Subcutaneous abdominal adipose tissue (tissue), 5 donors: ENCODE data around the gene NEMP2.

ENCODE experiments used
- H3K27ac ChIP-seq: one replicate; pipeline ENCODE4 v1.7.0; 2013; ENCODE audit warnings: low read depth, mild to moderate bottlenecking, inconsistent platforms, low read length, moderate library complexity
- H3K27me3 ChIP-seq, 5 donors: one replicate each; pipeline ENCODE4 v1.7.0; 2013; ENCODE audit warnings: low read length in 5 of 5, inconsistent platforms in 1 of 5; ENCODE audit not compliant: control insufficient read depth in 5 of 5, insufficient read depth in 4 of 5
- H3K36me3 ChIP-seq, 5 donors: one replicate each; pipeline ENCODE4 v1.7.0; 2013; ENCODE audit warnings: low read length in 5 of 5; ENCODE audit not compliant: control insufficient read depth in 5 of 5, insufficient read depth in 5 of 5
- H3K4me1 ChIP-seq, 5 donors: one replicate each; pipeline ENCODE4 v1.7.0; 2013; ENCODE audit warnings: low read length in 5 of 5, mild to moderate bottlenecking in 3 of 5, moderate library complexity in 1 of 5; ENCODE audit not compliant: control insufficient read depth in 5 of 5, insufficient read depth in 5 of 5
- H3K4me3 ChIP-seq, 5 donors: one replicate each; pipeline ENCODE4 v1.7.0; 2013; ENCODE audit warnings: low read length in 5 of 5, low read depth in 1 of 5
- H3K9ac ChIP-seq, 5 donors: one replicate each; pipeline ENCODE4 v1.7.0; 2013; ENCODE audit warnings: low read length in 5 of 5, mild to moderate bottlenecking in 4 of 5, moderate library complexity in 3 of 5
- H3K9me3 ChIP-seq, 5 donors: one replicate each; pipeline ENCODE4 v1.7.0; 2013; ENCODE audit warnings: low read length in 5 of 5; ENCODE audit not compliant: control insufficient read depth in 5 of 5
- donor health status: healthy.
- donor health status: healthy.
- donor health status: healthy.
- donor health status: healthy.
- donor health status: healthy.

Gene NEMP2

DNA sequence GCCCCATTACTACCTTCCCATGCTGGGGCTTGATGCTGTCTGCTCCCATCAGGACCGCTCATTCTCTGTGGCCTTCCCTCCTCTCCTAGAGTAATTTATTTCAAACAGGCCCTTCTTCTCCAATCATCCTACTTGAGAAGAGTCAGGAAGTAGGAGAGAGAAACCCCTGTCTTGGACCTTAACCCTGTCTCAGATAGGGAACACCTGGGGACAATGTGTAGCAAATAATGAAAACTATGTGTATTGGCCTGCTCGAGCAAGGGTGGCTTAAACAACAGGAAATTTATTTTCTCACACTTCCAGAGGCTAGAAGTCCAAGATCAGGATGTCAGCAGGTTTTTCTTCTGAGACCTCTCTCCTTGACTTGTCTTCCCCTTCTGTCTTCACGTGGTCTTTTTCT is 26.6 kb upstream of the NEMP2 start:
- Histone ChIP-seq H3K9me3 (no peaks in the 10 kb centered on the region), H3K36me3 (no peaks in the 10 kb centered on the region), H3K27me3 (no peaks in the 10 kb centered on the region), H3K9ac (no peak overlapping the region), H3K4me1 (peaks cover 0 to 8% (median 0%) of the 10 kb centered on the region in 5 donors), H3K27ac (no peak overlapping the region), H3K4me3 (no peak overlapping the region)

DNA sequence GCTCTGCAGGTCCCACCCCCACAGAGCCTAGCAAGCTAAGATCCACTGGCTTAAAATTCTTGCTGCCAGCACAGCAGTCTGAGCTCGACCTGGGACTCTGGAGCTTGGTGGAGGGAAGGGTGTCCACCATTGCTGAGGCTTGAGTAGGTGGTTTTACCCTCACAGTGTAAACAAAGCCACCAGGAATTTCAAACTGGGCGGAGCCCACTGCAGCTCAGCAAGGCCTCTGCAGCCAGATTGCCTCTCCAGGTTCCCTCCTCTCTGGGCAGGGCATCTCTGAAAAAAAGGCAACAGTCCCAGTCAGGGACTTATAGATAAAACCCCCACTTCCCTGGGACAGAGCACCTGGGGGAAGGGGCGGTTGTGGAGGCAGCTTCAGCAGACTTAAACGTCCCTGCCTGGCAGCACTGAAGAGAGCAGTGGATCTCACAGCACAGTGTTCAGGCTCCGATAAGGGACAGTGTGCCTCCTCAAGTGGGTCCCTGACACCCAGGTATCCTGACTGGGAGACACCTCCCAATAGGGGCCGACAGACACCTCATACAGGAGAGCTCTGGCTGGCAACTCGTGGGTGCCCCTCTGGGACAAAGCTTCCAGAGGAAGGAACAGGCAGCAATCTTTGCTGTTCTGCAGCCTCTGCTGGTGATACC is 20.0 kb upstream of the NEMP2 start:
- Histone ChIP-seq H3K9ac (no peak overlapping the region), H3K4me3 (no peak overlapping the region), H3K36me3 (no peaks in the 10 kb centered on the region), H3K27me3 (no peaks in the 10 kb centered on the region), H3K9me3 (no peaks in the 10 kb centered on the region), H3K4me1 (peaks cover 0 to 5% (median 0%) of the 10 kb centered on the region in 5 donors), H3K27ac (no peak overlapping the region)

DNA sequence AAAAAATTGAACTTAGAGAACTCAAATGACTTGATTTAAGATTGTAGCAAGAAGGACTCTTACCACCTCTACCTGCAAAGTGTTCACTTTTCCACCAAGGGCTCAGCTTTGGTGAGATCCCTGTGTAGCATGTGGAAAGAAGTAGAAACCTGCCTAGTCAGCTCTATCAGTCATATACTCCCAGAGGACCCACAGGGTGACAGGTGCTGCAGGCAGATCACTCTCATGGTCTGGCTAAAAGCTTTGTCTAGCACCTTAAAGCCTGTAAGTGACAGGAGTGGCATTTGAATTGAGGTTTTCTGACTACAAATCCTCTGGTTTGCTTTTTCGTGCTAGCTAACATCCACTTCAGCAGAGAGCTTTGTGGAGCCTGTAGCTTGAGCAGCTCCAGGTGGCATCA is 18.7 kb upstream of the NEMP2 start:
- Histone ChIP-seq H3K36me3 (no peaks in the 10 kb centered on the region), H3K9me3 (no peaks in the 10 kb centered on the region), H3K4me1 (peaks cover 0 to 5% (median 0%) of the 10 kb centered on the region in 5 donors), H3K4me3 (no peak overlapping the region), H3K9ac (no peak overlapping the region), H3K27ac (no peak overlapping the region), H3K27me3 (no peaks in the 10 kb centered on the region)

DNA sequence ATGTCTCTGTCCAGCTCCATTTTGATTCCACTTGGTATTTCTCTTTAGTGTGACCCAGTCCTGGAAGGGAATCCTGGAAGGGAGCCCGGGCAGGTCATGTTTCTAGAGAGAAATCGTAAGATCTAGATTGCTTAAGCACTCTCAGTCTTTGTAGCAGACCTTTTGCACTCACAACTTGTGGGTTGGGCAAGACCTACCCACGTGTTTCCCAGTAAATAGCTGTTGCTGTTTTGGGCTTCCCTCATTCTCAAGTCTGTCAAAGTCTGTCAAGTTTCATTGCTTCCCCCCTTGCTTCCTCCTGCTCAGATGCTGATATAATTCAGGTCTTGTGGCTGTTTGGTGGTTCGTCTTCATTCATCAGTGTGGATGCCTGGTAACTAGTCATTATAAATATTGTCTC is 17.4 kb upstream of the NEMP2 start:
- no peak overlapping the region for H3K4me3 ChIP-seq
- no peak overlapping the region for H3K27ac ChIP-seq
- no peaks in the 10 kb centered on the region for H3K9me3 ChIP-seq
- no peaks in the 10 kb centered on the region for H3K36me3 ChIP-seq
- H3K27me3 ChIP-seq, result no peaks in the 10 kb centered on the region
- H3K9ac ChIP-seq, result no peak overlapping the region
- peaks cover 0 to 5% (median 0%) of the 10 kb centered on the region in 5 donors for H3K4me1 ChIP-seq

DNA sequence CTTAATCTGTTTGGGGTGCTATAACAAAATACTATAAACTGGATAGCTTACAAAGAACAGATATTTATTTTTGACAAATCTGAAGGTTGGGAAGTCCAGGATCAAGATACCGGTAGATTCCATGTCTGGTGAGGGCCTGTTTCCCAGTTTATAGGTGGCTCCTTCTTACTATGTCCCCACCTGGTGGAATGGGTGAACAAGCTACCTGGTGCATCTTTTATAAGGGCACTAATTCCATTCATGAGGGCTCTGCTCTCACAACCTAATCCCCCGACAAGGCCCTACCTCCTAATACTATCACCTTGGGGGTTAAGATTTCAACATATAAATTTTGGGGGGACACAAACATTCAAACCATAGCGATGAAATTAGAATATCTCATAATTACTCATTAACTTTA is 15.6 kb upstream of the NEMP2 start:
- Histone ChIP-seq H3K27me3 (no peaks in the 10 kb centered on the region), H3K4me3 (no peak overlapping the region), H3K9ac (no peak overlapping the region), H3K9me3 (no peaks in the 10 kb centered on the region), H3K27ac (no peak overlapping the region), H3K36me3 (no peaks in the 10 kb centered on the region), H3K4me1 (peaks cover 0 to 5% (median 0%) of the 10 kb centered on the region in 5 donors)

DNA sequence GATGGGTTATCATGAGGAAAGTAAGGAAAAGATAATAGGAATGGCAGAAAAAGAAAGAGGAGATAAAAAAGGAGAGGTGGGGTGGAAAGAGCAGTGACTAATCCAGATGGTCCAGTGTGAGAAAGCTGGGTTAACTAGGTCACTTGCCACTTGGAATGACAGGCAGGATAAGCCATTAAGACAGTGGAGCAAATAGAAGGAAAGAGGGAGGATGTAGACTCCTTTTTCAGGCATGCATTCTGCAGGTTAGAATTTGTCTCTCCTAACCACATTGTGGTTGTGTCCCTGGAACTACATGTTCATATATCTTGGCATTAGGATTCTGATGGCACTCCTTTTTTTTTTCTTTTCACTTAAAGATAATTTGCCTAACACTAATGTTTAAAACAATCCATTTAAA is 13.4 kb upstream of the NEMP2 start:
- Histone ChIP-seq H3K4me1 (peaks cover 0 to 5% (median 0%) of the 10 kb centered on the region in 5 donors), H3K9me3 (no peaks in the 10 kb centered on the region), H3K27ac (no peak overlapping the region), H3K36me3 (no peaks in the 10 kb centered on the region), H3K27me3 (no peaks in the 10 kb centered on the region), H3K9ac (no peak overlapping the region), H3K4me3 (no peak overlapping the region)

DNA sequence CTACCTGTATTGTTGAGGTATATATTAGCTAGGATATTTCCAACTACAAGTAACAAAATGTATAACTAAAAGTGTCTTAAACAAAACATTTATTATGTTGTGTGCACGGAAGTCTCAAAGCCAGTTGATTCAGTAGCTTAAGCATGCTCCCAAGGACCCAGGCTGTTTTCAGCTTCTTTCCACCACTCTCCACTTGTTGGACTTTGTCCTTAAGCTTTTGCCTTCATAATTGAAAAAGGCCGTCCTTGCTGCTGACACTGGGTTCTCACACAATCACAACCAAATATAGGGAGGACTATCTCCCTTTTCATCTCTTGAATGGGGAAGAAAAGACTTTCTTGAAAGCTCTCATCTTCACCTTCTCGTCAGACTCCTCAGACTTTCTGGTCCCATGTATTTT is 12.2 kb upstream of the NEMP2 start:
- no peak overlapping the region for H3K9ac ChIP-seq
- peaks cover 0 to 1% (median 0%) of the 10 kb centered on the region in 5 donors for H3K4me1 ChIP-seq
- H3K4me3 ChIP-seq, result no peak overlapping the region
- H3K9me3 ChIP-seq, result peaks cover 0 to 5% (median 0%) of the 10 kb centered on the region in 5 donors
- no peak overlapping the region for H3K27ac ChIP-seq
- H3K27me3 ChIP-seq, result no peaks in the 10 kb centered on the region
- no peaks in the 10 kb centered on the region for H3K36me3 ChIP-seq

DNA sequence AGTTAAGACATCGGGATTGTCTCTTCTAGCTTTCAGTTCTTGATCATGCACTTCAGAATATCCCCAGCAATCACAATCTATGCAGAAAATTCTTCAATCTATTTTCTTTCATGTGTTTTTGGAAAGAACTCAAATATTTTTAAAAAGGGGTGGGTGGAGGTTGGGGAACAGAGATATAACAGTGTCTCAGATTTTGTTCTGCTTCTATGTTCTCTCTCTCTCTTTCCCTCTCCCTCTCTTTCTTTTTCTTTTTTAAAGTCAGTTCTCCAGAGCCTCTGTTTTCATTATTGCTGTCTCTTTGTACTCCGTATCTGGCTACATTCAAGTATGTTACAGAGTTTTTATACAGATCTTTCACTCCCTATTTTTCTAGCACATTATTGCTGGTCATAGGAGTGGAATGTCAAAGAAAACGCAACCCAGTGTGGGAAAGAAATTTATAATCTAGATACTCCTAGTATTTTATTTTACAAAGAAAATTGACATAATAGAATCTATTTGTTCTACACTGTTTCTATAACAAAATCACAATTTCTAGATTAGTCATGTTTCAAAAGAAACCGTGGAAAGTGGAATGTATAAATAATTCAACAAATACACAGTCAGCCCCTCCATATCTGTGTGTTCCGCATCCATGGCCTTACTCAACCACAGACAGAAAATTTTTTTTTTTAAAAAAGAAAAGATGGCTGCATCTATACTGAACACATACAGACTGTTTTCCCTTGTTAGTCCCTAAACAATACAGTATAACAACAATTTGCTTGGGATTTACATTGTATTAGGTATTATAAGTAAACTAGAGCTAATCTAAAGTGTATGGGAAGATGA is 11.2 kb upstream of the NEMP2 start:
- Histone ChIP-seq H3K36me3 (no peaks in the 10 kb centered on the region), H3K4me3 (peak overlapping the region in 4 of 5 donors; percentile 21 to 50 (median 30)), H3K9ac (peak overlapping the region in 1 of 5 donors; percentile 56), H3K27me3 (no peaks in the 10 kb centered on the region), H3K9me3 (peaks cover 0 to 6% (median 0%) of the 10 kb centered on the region in 5 donors), H3K27ac (no peak overlapping the region), H3K4me1 (no peaks in the 10 kb centered on the region)

DNA sequence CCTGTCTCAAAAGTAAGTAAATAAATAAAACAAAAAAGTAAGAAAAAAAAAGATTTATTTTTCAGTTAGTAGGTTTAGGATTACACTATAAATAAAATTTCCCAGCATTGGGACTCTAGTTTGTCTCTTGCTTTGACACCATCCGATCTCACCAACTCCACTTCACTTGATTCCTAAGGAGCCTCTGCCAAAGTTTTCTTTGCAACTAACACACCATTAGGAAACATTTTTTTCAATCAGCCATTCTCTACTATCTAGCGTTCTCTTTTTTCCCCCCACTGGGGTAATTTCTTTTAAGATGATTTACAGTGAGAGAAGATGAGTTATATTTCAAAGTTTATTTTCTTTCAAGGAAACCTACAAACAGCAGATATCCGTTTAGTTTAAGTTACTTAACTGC is 10.6 kb upstream of the NEMP2 start:
- Histone ChIP-seq H3K4me1 (no peaks in the 10 kb centered on the region), H3K27ac (no peak overlapping the region), H3K36me3 (no peaks in the 10 kb centered on the region), H3K9ac (peak overlapping the region in 1 of 5 donors; percentile 56), H3K4me3 (peak overlapping the region in 4 of 5 donors; percentile 21 to 50 (median 30)), H3K27me3 (no peaks in the 10 kb centered on the region), H3K9me3 (peaks cover 3 to 12% (median 6%) of the 10 kb centered on the region in 5 donors)

DNA sequence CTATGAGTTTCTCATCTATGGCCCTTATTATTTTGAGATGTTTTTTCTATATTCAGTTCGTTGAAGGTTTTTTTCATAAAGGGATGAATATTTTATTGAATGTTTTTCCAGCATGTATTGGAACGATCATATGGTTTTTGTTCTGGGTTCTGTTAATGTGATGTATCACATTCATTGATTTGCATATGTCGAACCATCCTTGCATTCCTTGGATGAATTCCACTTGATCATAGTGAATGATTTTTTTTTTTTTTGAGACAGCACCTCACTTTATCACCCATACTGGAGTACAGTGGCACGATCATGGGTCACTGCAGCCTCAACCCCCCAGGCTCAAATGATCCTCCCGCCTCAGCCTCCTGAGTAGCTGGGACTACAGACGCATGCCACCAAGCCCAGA is 5.5 kb upstream of the NEMP2 start:
- H3K27ac ChIP-seq, result no peak overlapping the region
- no peaks in the 10 kb centered on the region for H3K27me3 ChIP-seq
- H3K9me3 ChIP-seq, result peaks cover 7 to 32% (median 12%) of the 10 kb centered on the region in 5 donors
- no peaks in the 10 kb centered on the region for H3K36me3 ChIP-seq
- no peak overlapping the region for H3K4me3 ChIP-seq
- peaks cover 0 to 7% (median 5%) of the 10 kb centered on the region in 5 donors for H3K4me1 ChIP-seq
- no peak overlapping the region for H3K9ac ChIP-seq
